Measurements from ENCODE around the gene KXD1. TPM values are rescaled to one million over a fixed set of nuclear protein-coding genes. Genes with fewer than 3 reads are reported as not detected.

KXD1 gene
- total RNA-seq, 4 donors from 2014 or later, result 30.3 to 113 (median 82.5) TPM

GRCh38 chr19:18514800-18515682, 42.6 kb upstream of the KXD1 start:
- intact Hi-C loops (cut with DNase I; ENCODE audit: low total_unique reads), result no loop called here
- no peaks in the 10 kb centered on the region for H3K9me3 ChIP-seq
- H3K4me3 ChIP-seq, result no peak overlapping the region
- peak; percentile 50 to 70 for DNase-seq
- TF ChIP-seq POLR2A (IDR thresholded peaks at IDR 0.05) (no peak), CTCF (IDR thresholded peaks at IDR 0.05) (no peak)
- peaks cover 0 to 22% of the 10 kb centered on the region in 2 donors for H3K4me1 ChIP-seq
- peak overlapping the region; percentile 44 to 80 for H3K27ac ChIP-seq
- no peaks in the 10 kb centered on the region for H3K27me3 ChIP-seq
- H3K36me3 ChIP-seq, result no peaks in the 10 kb centered on the region

GRCh38 chr19:18515959-18516358, 41.7 kb upstream of the KXD1 start:
- no peak for TF ChIP-seq CTCF (IDR thresholded peaks at IDR 0.05)
- TF ChIP-seq POLR2A (IDR thresholded peaks at IDR 0.05), result no peak
- Histone ChIP-seq H3K27me3 (no peaks in the 10 kb centered on the region), H3K4me3 (no peak overlapping the region), H3K27ac (peak overlapping the region; percentile 44 to 80), H3K4me1 (peaks cover 0 to 22% of the 10 kb centered on the region in 2 donors), H3K9me3 (no peaks in the 10 kb centered on the region), H3K36me3 (no peaks in the 10 kb centered on the region)
- intact Hi-C loops (cut with DNase I; ENCODE audit: low total_unique reads), result no loop called here
- DNase-seq, result no peak

DNA sequence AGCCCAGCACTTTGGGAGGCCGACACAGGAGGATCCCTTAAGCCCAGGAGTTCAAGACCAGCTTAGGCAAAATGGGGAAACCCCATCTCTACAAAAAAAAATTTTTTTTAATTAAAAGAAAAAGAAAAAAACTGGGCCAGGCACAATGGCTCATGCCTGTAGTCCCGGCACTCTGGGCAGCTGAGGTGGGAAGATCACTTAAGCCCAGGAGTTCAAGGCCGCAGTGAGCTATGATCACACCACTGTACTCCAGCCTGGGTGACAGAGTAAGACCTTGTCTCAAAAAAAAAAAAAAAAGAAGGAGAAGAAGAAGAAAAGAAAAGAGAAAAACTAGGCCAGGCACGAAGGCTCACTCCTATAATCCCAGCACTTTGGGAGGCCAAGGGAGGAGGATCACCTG, 40.1 kb upstream of the KXD1 start:
- TF ChIP-seq CTCF (IDR thresholded peaks at IDR 0.05) (no peak), POLR2A (IDR thresholded peaks at IDR 0.05) (no peak)
- Histone ChIP-seq H3K4me1 (peaks cover 0 to 22% of the 10 kb centered on the region in 2 donors), H3K4me3 (no peak overlapping the region), H3K36me3 (no peaks in the 10 kb centered on the region), H3K27me3 (no peaks in the 10 kb centered on the region), H3K9me3 (no peaks in the 10 kb centered on the region), H3K27ac (no peak overlapping the region)
- intact Hi-C loops (cut with DNase I; ENCODE audit: low total_unique reads), result no loop called here
- DNase-seq, result no peak

DNA sequence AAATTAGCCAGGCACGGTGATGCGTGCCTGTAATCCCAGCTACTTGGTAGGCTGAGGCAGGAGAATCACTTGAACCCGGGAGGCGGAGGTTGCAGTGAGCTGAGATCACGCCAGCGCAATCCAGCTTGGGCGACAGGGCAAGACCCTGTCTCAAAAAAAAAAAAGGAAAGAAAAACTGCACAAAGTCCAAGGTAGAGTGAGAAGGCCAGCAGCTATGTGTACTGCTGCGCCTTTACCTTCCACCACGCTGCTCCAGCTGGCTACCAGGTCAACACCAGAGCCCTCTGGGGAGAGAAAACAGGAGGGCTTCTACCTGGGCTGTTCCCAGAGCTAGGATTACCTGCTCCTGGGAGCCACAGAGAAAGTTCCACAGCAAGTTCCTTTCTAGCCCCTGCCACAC, 39.0 kb upstream of the KXD1 start:
- intact Hi-C loops (cut with DNase I; ENCODE audit: low total_unique reads), result no loop called here
- H3K27ac ChIP-seq, result peak overlapping the region; percentile 19 to 34
- H3K4me1 ChIP-seq, result peaks cover 0 to 18% of the 10 kb centered on the region in 2 donors

More for the DNA sequence above, 39.0 kb upstream of the KXD1 start:
- no peak for DNase-seq
- no peaks in the 10 kb centered on the region for H3K36me3 ChIP-seq
- TF ChIP-seq POLR2A (IDR thresholded peaks at IDR 0.05), result no peak
- no peak for TF ChIP-seq CTCF (IDR thresholded peaks at IDR 0.05)
- H3K9me3 ChIP-seq, result no peaks in the 10 kb centered on the region
- H3K4me3 ChIP-seq, result no peak overlapping the region
- no peaks in the 10 kb centered on the region for H3K27me3 ChIP-seq

All from uterus (tissue), 4 donors.